K562 (cell line): ENCODE data around the gene RPS2. TPM values are rescaled to one million over a fixed set of nuclear protein-coding genes. Genes with fewer than 3 reads are reported as not detected.
A peak's percentile ranks its signal among the peaks of the same experiment; 100 is the strongest.

Experiments used
- ATAC-seq: fragments of 200-7000 bp; cut with Tn5 transposase; 3 replicates; pipeline ENCODE4 v1.9.1; 2020; ENCODE audit warnings: moderate library complexity
- BruUV-seq: library from RNA; stranded (reverse); fragments of 400-500 nt; replicated peaks from 2 replicates; lab custom pipeline; 2021; lab: Mats Ljungman, UMichigan
- CTCF ChIA-PET: fragments of 300-600 bp; formaldehyde crosslinking; extraction: SDS; loops from one replicate; lab custom pipeline; 2021; ENCODE audit warnings: low intra/inter-chr PET ratio; lab: Yijun Ruan, JAX
- POLR2A ChIA-PET: fragments of 300-600, 350-650 bp; sonication (Branson Sonifier 250); formaldehyde crosslinking; extraction: SDS; loops from one replicate; lab custom pipeline; 2021; ENCODE audit warnings: antibody characterized with exemption, inconsistent platforms; lab: Yijun Ruan, JAX
- DNase-seq, 4 experiments: peaks; one replicate each; pipeline versions ENCODE4 v3.0.0 to v3.0.0-alpha.2; 2011 to 2018; ENCODE audit warnings: low spot score in 3 of 4, mixed read lengths in 3 of 4; ENCODE audit errors: extremely low read depth in 1 of 4
- FAIRE-seq: peaks from 2 replicates; lab custom pipeline; 2011; peaks lifted over from hg19 to GRCh38; lab: Jason Lieb, UNC
- H2AFZ ChIP-seq: 2 replicates; pipeline ENCODE4 v1.6.0; 2011; ENCODE audit warnings: low read depth, low read length, control low read depth, inconsistent platforms
- H3K27ac ChIP-seq: fragments of 200-600 bp; 3 replicates; pipeline ENCODE4 v1.8.0; 2011; ENCODE audit warnings: low read depth, mild to moderate bottlenecking, control low read depth, inconsistent platforms, low read length, moderate library complexity, mixed read lengths; ENCODE audit errors: extremely low read depth
- H3K27me3 ChIP-seq, 2 experiments: fragments of 300-600 bp in 1 of 2; 2 replicates in 1 of 2; 3 replicates in 1 of 2; pipeline versions ENCODE4 v1.6.0 to v1.8.0; 2011; ENCODE audit warnings: inconsistent platforms in 2 of 2, low read length in 2 of 2, mild to moderate bottlenecking in 1 of 2, mixed read lengths in 1 of 2, moderate library complexity in 1 of 2; ENCODE audit not compliant: control insufficient read depth in 2 of 2, insufficient read depth in 2 of 2
- H3K36me3 ChIP-seq: fragments of 300-600 bp; 3 replicates; pipeline ENCODE4 v1.8.0; 2011; ENCODE audit warnings: mild to moderate bottlenecking, low read length, inconsistent platforms; ENCODE audit not compliant: control insufficient read depth, insufficient read depth
- H3K4me1 ChIP-seq, 2 experiments: fragments of 200-600 bp in 1 of 2; replicated peaks in 1 of 2; 2 replicates in 1 of 2; 3 replicates in 1 of 2; pipeline versions ENCODE4 v1.5.1 to v1.8.0; 2011; ENCODE audit warnings: inconsistent platforms in 2 of 2, low read length in 2 of 2, mild to moderate bottlenecking in 1 of 2, mixed read lengths in 1 of 2, moderate library complexity in 1 of 2; ENCODE audit not compliant: control insufficient read depth in 2 of 2, insufficient read depth in 2 of 2
- H3K4me2 ChIP-seq: 2 replicates; pipeline ENCODE4 v1.6.1; 2011; ENCODE audit warnings: low read length, control low read depth, inconsistent platforms, mixed read lengths; ENCODE audit not compliant: insufficient read depth
- H3K4me3 ChIP-seq: fragments of 200-600 bp; sonication (generic), shearing (Covaris generic); 2 replicates; pipeline ENCODE4 v1.5.1; 2016; ENCODE audit warnings: control low read depth, inconsistent platforms
- H3K79me2 ChIP-seq: fragments of 200-600 bp; 3 replicates; pipeline ENCODE4 v1.8.0; 2011; ENCODE audit warnings: low read length, inconsistent platforms; ENCODE audit not compliant: control insufficient read depth, insufficient read depth
- H3K9ac ChIP-seq, 2 experiments: 2 replicates each; pipeline versions ENCODE4 v1.6.0 to v1.6.1; 2011; ENCODE audit warnings: low read depth in 2 of 2, low read length in 2 of 2, control low read depth in 1 of 2, inconsistent platforms in 1 of 2, mild to moderate bottlenecking in 1 of 2, mixed read lengths in 1 of 2; ENCODE audit not compliant: insufficient read depth in 1 of 2
- H3K9me1 ChIP-seq: one replicate; pipeline ENCODE4 v1.6.0; 2011; ENCODE audit warnings: inconsistent platforms, mild to moderate bottlenecking, low read length, moderate library complexity; ENCODE audit not compliant: control insufficient read depth, insufficient read depth
- H3K9me3 ChIP-seq: replicated peaks from 2 replicates; pipeline ENCODE4 v1.5.1; 2011; ENCODE audit warnings: low read depth, low read length, inconsistent platforms; ENCODE audit not compliant: control insufficient read depth, insufficient read depth
- H4K20me1 ChIP-seq: replicated peaks from 2 replicates; pipeline ENCODE4 v1.6.1; 2011; ENCODE audit warnings: low read length, inconsistent platforms, mixed read lengths; ENCODE audit not compliant: control insufficient read depth, insufficient read depth
- ARID3A ChIP-seq: IDR thresholded peaks from 2 replicates; pipeline ENCODE4 v1.6.1; 2012; ENCODE audit warnings: low read depth, low read length, improper control_type of control experiment, borderline replicate concordance
- CREM ChIP-seq: IDR thresholded peaks from 2 replicates; pipeline ENCODE4 v1.6.1; 2014; ENCODE audit warnings: antibody characterized with exemption, low read depth
- POLR2G ChIP-seq: fragments of 200-400 bp; formaldehyde crosslinking; IDR thresholded peaks from 2 replicates; pipeline ENCODE4 v1.6.1; 2017; ENCODE audit warnings: low read depth, mild to moderate bottlenecking, antibody characterized with exemption, low read length, moderate library complexity
- ZNF445 ChIP-seq: fragments of 250-450 bp; sonication (Bioruptor Pico); IDR thresholded peaks from 2 replicates; pipeline ENCODE4 v1.4.0; 2020; ENCODE audit warnings: low read depth, mild to moderate bottlenecking, moderate library complexity
- WGBS: fragments of 100-300 bp; shearing (Covaris generic); methylation state at CpG from one replicate; pipeline ENCODE4 v1.1.6; 2016; ENCODE audit warnings: low coverage, mixed read lengths; ENCODE audit not compliant: insufficient coverage; ENCODE audit errors: missing lambda C conversion rate; 5-methylcytosine and 5-hydroxymethylcytosine counted together
- in situ Hi-C: fragments of 300-500 bp; cut with MboI; formaldehyde crosslinking; loops from 4 replicates; pipeline ENCODE4 v1.15.0; 2018; ENCODE audit warnings: inconsistent platforms, mixed read lengths
- intact Hi-C: fragments of 100-400 bp; cut with micrococcal nuclease; formaldehyde crosslinking; loops from 2 replicates; pipeline ENCODE4 v1.14.2; 2022
- polyA plus RNA-seq, 8 experiments: library from polyadenylated mRNA; depleted of rRNA in 4 of 8; stranded (reverse) in 5 of 8; unstranded in 3 of 8; fragments of >200 nt; fragmentation: Nextera tagmentation in 2 of 8; fragmentation: Illumina TruSeq in 1 of 8; extraction: Ambion mirVana in 2 of 8; extraction: Trizol in 1 of 8; gene quantifications; 2 replicates each; pipeline versions ENCODE4 v1.2.1 to v1.2.3, GENCODE V29; 2011 to 2014; ENCODE audit warnings: inconsistent platforms in 1 of 8, missing spikeins in 1 of 8
- total RNA-seq, 7 experiments: library from RNA; depleted of rRNA in 6 of 7; stranded (reverse); fragments of >200 nt in 6 of 7; fragmentation: Illumina TruSeq in 2 of 7; extraction: Trizol in 2 of 7; gene quantifications; 2 replicates each; pipeline versions ENCODE4 v1.2.1 to v1.2.3, GENCODE V29; 2011 to 2021; ENCODE audit warnings: low replicate concordance in 1 of 7

RPS2 gene
- total and polyA plus RNA-seq, 9 of the 15 experiments (the other 6 are each of a cell fraction or from before 2014, with no cell fraction given) = 834 to 4,794 (median 3,793) TPM

GRCh38 chr16:1973461-1974156 is 9.0 kb upstream of the RPS2 start:
- Histone ChIP-seq H3K27ac (no peak overlapping the region), H3K4me1 (peaks cover 7 to 76% of the 10 kb centered on the region in 2 experiments; a peak in 4 of 5 replicates), H3K79me2 (peaks cover 38% of the 10 kb centered on the region), H3K9ac (peak overlapping the region in 1 of 2 experiments; percentile 56; a peak in 2 of 4 replicates), H2AFZ (no peak overlapping the region), H3K4me3 (peak overlapping the region; percentile 8; the same call in 1 of the 2 replicates), H3K4me2 (no peak overlapping the region), H3K27me3 (no peaks in the 10 kb centered on the region), H3K36me3 (peaks cover 53% of the 10 kb centered on the region; the same call in 2 of the 3 replicates), H3K9me1 (no peaks in the 10 kb centered on the region), H3K9me3 (no peaks in the 10 kb centered on the region), H4K20me1 (no peaks in the 10 kb centered on the region)
- ATAC-seq = no peak
- no peak for DNase-seq
- ChIA-PET CTCF (no interaction called here), POLR2A (interaction anchor here (1.4 to 1.8 kb wide), 2 partner anchors 9 to 18 kb away, joined by 3 to 10 read pairs; partner anchors contain the start of gene RPS2)
- no TSS peak for BruUV-seq
- intact Hi-C loops = no loop called here
- TF ChIP-seq ARID3A (no peak), ZNF445 (no peak), CREM (no peak), POLR2G (peak; percentile 21; the same call in 1 of the 2 replicates)
- 83% methylated on average over 10 of the region's 16 CpGs for WGBS
- FAIRE-seq = no peak
- in situ Hi-C loops = no loop called here
